HCT116 (cell line): ENCODE measurements around the gene FAM237B. TPM values are rescaled to one million over a fixed set of nuclear protein-coding genes. Genes with fewer than 3 reads are reported as not detected.

Experiments
- ATAC-seq: fragments of 200-7000 bp; cut with Tn5 transposase; 2 replicates; pipeline ENCODE4 v1.9.1; 2020; ENCODE audit warnings: mild to moderate bottlenecking, moderate library complexity
- BruUV-seq: library from RNA; stranded (reverse); fragments of 400-500 nt; replicated peaks from 2 replicates; lab custom pipeline; 2021; lab: Mats Ljungman, UMichigan
- CTCF ChIA-PET: fragments of 300-600 bp; sonication (Branson Sonifier 250); formaldehyde crosslinking; loops from one replicate; lab custom pipeline; 2021; ENCODE audit warnings: antibody characterized with exemption; lab: Charles Lee
- POLR2A ChIA-PET: fragments of 300-600, 350-600 bp; sonication (Branson Sonifier 250); formaldehyde crosslinking; loops from one replicate; lab custom pipeline; 2021; ENCODE audit warnings: antibody characterized with exemption; lab: Charles Lee
- RAD21 ChIA-PET, 2 experiments: fragments of 300-600 bp; sonication (Branson Sonifier 250); formaldehyde crosslinking; loops; one replicate each; lab custom pipeline; 2023; ENCODE audit warnings: low total read pairs in 2 of 2; ENCODE audit not compliant: uncharacterized antibody in 2 of 2, unreplicated experiment in 2 of 2, low non-redundant PET in 1 of 2; lab: Charles Lee
- DNase-seq: peaks from one replicate; pipeline ENCODE4 v3.0.0-alpha.2; 2010; ENCODE audit warnings: low read depth, low spot score
- H2AFZ ChIP-seq: fragments of 200-600 bp; shearing (Covaris generic), sonication (generic); 2 replicates; pipeline ENCODE4 v1.6.1; 2017; ENCODE audit warnings: low read depth, mixed run types, mixed read lengths, antibody characterized with exemption, low read length; ENCODE audit not compliant: poor library complexity, severe bottlenecking
- H3K27ac ChIP-seq: 2 replicates; pipeline ENCODE4 v1.5.1; 2012; ENCODE audit warnings: low read depth, low read length
- H3K27me3 ChIP-seq: fragments of 200-600 bp; sonication (generic); 2 replicates; pipeline ENCODE4 v1.6.1; 2016; ENCODE audit warnings: mixed run types, low read length, mixed read lengths; ENCODE audit not compliant: insufficient read depth
- H3K36me3 ChIP-seq, 2 experiments: fragments of 200-500 bp in 1 of 2; fragments of 200-600 bp in 1 of 2; sonication (Bioruptor generic) in 1 of 2; sonication (generic) in 1 of 2; 2 replicates each; pipeline versions ENCODE4 v1.5.1 to v1.6.1; 2014 to 2016; ENCODE audit warnings: low read length in 2 of 2, inconsistent platforms in 1 of 2, mixed read lengths in 1 of 2, mixed run types in 1 of 2; ENCODE audit not compliant: insufficient read depth in 2 of 2, control insufficient read depth in 1 of 2
- H3K4me1 ChIP-seq, 2 experiments: fragments of 200-600 bp in 1 of 2; sonication (generic) in 1 of 2; 2 replicates each; pipeline versions ENCODE4 v1.5.1 to v1.6.1; 2012 to 2017; ENCODE audit warnings: low read length in 2 of 2, inconsistent platforms in 1 of 2, mild to moderate bottlenecking in 1 of 2, mixed read lengths in 1 of 2, mixed run types in 1 of 2, moderate library complexity in 1 of 2; ENCODE audit not compliant: insufficient read depth in 2 of 2, control insufficient read depth in 1 of 2
- H3K4me2 ChIP-seq: fragments of 200-600 bp; sonication (generic); 2 replicates; pipeline ENCODE4 v1.6.1; 2017; ENCODE audit warnings: mixed run types, low read length, mixed read lengths
- H3K4me3 ChIP-seq, 2 experiments: fragments of 200-600 bp in 1 of 2; sonication (generic) in 1 of 2; replicated peaks in 1 of 2; 2 replicates each; pipeline ENCODE4 v1.5.1; 2011 to 2016; ENCODE audit warnings: low read length in 2 of 2, control low read depth in 1 of 2, low read depth in 1 of 2, mild to moderate bottlenecking in 1 of 2, mixed read lengths in 1 of 2, mixed run types in 1 of 2
- H3K79me2 ChIP-seq: fragments of 200-600 bp; sonication (generic); 2 replicates; pipeline ENCODE4 v1.6.1; 2017; ENCODE audit warnings: mild to moderate bottlenecking, mixed run types, low read length, moderate library complexity, mixed read lengths; ENCODE audit not compliant: insufficient read depth
- H3K9ac ChIP-seq: fragments of 200-600 bp; sonication (generic); 2 replicates; pipeline ENCODE4 v1.6.1; 2016; ENCODE audit warnings: low read length, mixed read lengths
- H3K9me2 ChIP-seq: fragments of 200-600 bp; sonication (generic), shearing (Covaris generic); 2 replicates; pipeline ENCODE4 v1.6.1; 2017; ENCODE audit warnings: mixed run types, mild to moderate bottlenecking, moderate library complexity; ENCODE audit not compliant: insufficient read depth
- H3K9me3 ChIP-seq, 2 experiments: fragments of 200-500 bp in 1 of 2; fragments of 200-600 bp in 1 of 2; sonication (Bioruptor generic) in 1 of 2; sonication (generic) in 1 of 2; 2 replicates each; pipeline ENCODE4 v1.6.1; 2014 to 2017; ENCODE audit warnings: low read length in 2 of 2, mixed read lengths in 2 of 2, inconsistent platforms in 1 of 2, low read depth in 1 of 2, mild to moderate bottlenecking in 1 of 2, mixed run types in 1 of 2, moderate library complexity in 1 of 2; ENCODE audit not compliant: control insufficient read depth in 1 of 2, insufficient read depth in 1 of 2
- H4K20me1 ChIP-seq: fragments of 200-600 bp; sonication (generic), shearing (Covaris generic); 2 replicates; pipeline ENCODE4 v1.6.1; 2017; ENCODE audit warnings: mixed run types, mild to moderate bottlenecking, moderate library complexity; ENCODE audit not compliant: insufficient read depth
- ATF3 ChIP-seq: IDR thresholded peaks from 2 replicates; pipeline ENCODE4 v1.6.1; 2012
- CEBPB ChIP-seq: IDR thresholded peaks from 2 replicates; pipeline ENCODE4 v1.6.1; 2012; ENCODE audit warnings: low read depth
- CTCF ChIP-seq, 3 experiments: fragments of 200-600 bp in 1 of 3; sonication (generic) in 1 of 3; IDR thresholded peaks in 2 of 3; conservative IDR thresholded peaks in 1 of 3; 2 replicates each; pipeline ENCODE4 v1.5.1; 2012 to 2017; ENCODE audit warnings: low read depth in 2 of 3, low read length in 2 of 3, antibody characterized with exemption in 1 of 3, borderline replicate concordance in 1 of 3, control low read depth in 1 of 3, mild to moderate bottlenecking in 1 of 3, mixed read lengths in 1 of 3, mixed run types in 1 of 3, moderate library complexity in 1 of 3; ENCODE audit not compliant: insufficient read depth in 1 of 3
- EGR1 ChIP-seq: IDR thresholded peaks from 2 replicates; pipeline ENCODE4 v1.6.1; 2012; ENCODE audit warnings: low read depth
- ELF1 ChIP-seq: IDR thresholded peaks from 2 replicates; pipeline ENCODE4 v1.6.1; 2012; ENCODE audit warnings: low read depth, borderline replicate concordance
- EZH2 ChIP-seq: fragments of 200-600 bp; sonication (generic); IDR thresholded peaks from 2 replicates; pipeline ENCODE4 v1.6.1; 2017; ENCODE audit warnings: antibody characterized with exemption, mixed run types
- EZH2phosphoT487 ChIP-seq: fragments of 200-600 bp; IDR thresholded peaks from 2 replicates; pipeline ENCODE4 v1.6.1; 2018; ENCODE audit warnings: antibody characterized with exemption, borderline replicate concordance
- JUND ChIP-seq: IDR thresholded peaks from 2 replicates; pipeline ENCODE4 v1.6.1; 2012
- MAX ChIP-seq: IDR thresholded peaks from 2 replicates; pipeline ENCODE4 v1.6.1; 2012
- POLR2A ChIP-seq: IDR thresholded peaks from 2 replicates; pipeline ENCODE4 v1.7.0; 2011; ENCODE audit warnings: borderline replicate concordance; ENCODE audit not compliant: insufficient read depth, insufficient read length; ENCODE audit errors: extremely low read depth
- RAD21 ChIP-seq: IDR thresholded peaks from 2 replicates; pipeline ENCODE4 v1.6.1; 2012; ENCODE audit warnings: low read depth, mild to moderate bottlenecking
- REST ChIP-seq: IDR thresholded peaks from 2 replicates; pipeline ENCODE4 v1.6.1; 2012; ENCODE audit warnings: low read depth
- SIN3A ChIP-seq: IDR thresholded peaks from 2 replicates; pipeline ENCODE4 v1.6.1; 2012; ENCODE audit warnings: low read depth
- SRF ChIP-seq: IDR thresholded peaks from 2 replicates; pipeline ENCODE4 v1.6.1; 2012; ENCODE audit warnings: low read depth
- TCF7L2 ChIP-seq: IDR thresholded peaks from 2 replicates; pipeline ENCODE4 v1.7.0; 2011; ENCODE audit warnings: borderline replicate concordance, inconsistent platforms; ENCODE audit not compliant: insufficient read depth, insufficient read length; ENCODE audit errors: extremely low read depth
- YY1 ChIP-seq: IDR thresholded peaks from 2 replicates; pipeline ENCODE4 v1.6.1; 2011; ENCODE audit warnings: low read length, low read depth, moderate library complexity, mild to moderate bottlenecking; ENCODE audit not compliant: insufficient replicate concordance; ENCODE audit errors: extremely low read depth
- ZFX ChIP-seq: fragments of 450-650 bp; IDR thresholded peaks from 2 replicates; pipeline ENCODE4 v1.6.1; 2017
- ZNF274 ChIP-seq: fragments of 200-500 bp; sonication (Bioruptor generic); IDR thresholded peaks from 2 replicates; pipeline ENCODE4 v1.6.1; 2014; ENCODE audit warnings: mild to moderate bottlenecking, low read depth, low read length, inconsistent platforms
- intact Hi-C: fragments of 100-400 bp; cut with micrococcal nuclease; formaldehyde crosslinking; loops from 2 replicates; pipeline ENCODE4 v1.10.0; 2022
- total RNA-seq: library from RNA; stranded (reverse); gene quantifications from one replicate; pipeline ENCODE4 v1.2.1, GENCODE V29; 2021; ENCODE audit not compliant: unreplicated experiment

Gene FAM237B
- total RNA-seq, 1 experiment from 2014 or later = not detected

DNA sequence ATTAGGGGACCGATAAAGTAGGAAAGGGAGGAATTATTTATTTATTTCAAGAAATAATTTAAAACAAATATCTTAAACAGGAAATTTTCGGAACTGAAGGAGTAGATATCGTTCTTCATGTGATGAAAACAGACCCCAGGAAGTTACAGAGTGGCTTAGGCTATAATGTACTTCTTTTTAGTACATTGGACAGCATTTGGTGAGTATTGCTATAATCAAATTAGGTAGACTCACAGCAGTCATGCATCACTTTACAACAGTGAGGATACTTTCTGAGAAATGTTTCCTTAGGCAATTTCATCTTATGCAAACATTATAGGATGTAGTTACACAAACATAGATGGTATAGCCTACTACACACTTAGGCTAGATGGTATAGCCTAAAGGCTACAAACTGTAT, 33.0 kb downstream of the FAM237B start:
- RAD21 ChIA-PET = no interaction called here
- Histone ChIP-seq H3K4me1 (no peaks in the 10 kb centered on the region), H3K36me3 (no peaks in the 10 kb centered on the region), H3K27ac (no peak overlapping the region), H3K9me3 (no peaks in the 10 kb centered on the region), H3K9me2 (no peaks in the 10 kb centered on the region), H4K20me1 (no peaks in the 10 kb centered on the region), H3K79me2 (no peaks in the 10 kb centered on the region), H3K4me3 (no peak overlapping the region), H3K27me3 (no peaks in the 10 kb centered on the region), H3K9ac (no peak overlapping the region), H2AFZ (no peak overlapping the region)
- no TSS peak for BruUV-seq
- DNase-seq = no peak
- no peak for ATAC-seq
- intact Hi-C loops = no loop called here
- POLR2A ChIA-PET = no interaction called here
- CTCF ChIA-PET = no interaction called here
- TF ChIP-seq ZFX = no peak
- no peak for TF ChIP-seq ZNF274
- TF ChIP-seq EZH2 = no peak
- no peak for TF ChIP-seq CEBPB
- TF ChIP-seq SIN3A = no peak
- no peak for TF ChIP-seq TCF7L2
- no peak for TF ChIP-seq EZH2phosphoT487
- no peak for TF ChIP-seq SRF
- TF ChIP-seq YY1 = no peak
- TF ChIP-seq EGR1 = no peak
- TF ChIP-seq ATF3 = no peak
- no peak for TF ChIP-seq RAD21
- no peak for TF ChIP-seq CTCF (IDR thresholded peaks at IDR 0.05 in 2 of 3, conservative IDR thresholded peaks at IDR 0.05 in 1 of 3; ENCODE audit: borderline replicate concordance in 1 of 3, insufficient read depth in 1 of 3, low read depth in 2 of 3, low read length in 2 of 3)
- TF ChIP-seq MAX = no peak
- TF ChIP-seq REST = no peak
- no peak for TF ChIP-seq POLR2A
- no peak for TF ChIP-seq ELF1
- TF ChIP-seq JUND = no peak
- TF ChIP-seq, all 23 proteins: peak for 0
- H3K4me2 ChIP-seq = no peak overlapping the region
